ENCODE data around the gene KLHL3.
A peak's percentile ranks its signal among the peaks of the same experiment; 100 is the strongest.

The KLHL3 gene

GRCh38 chr5:137630972-137631370 lies 104.9 kb downstream of the KLHL3 start:
- DNase-seq: no peak

DNA sequence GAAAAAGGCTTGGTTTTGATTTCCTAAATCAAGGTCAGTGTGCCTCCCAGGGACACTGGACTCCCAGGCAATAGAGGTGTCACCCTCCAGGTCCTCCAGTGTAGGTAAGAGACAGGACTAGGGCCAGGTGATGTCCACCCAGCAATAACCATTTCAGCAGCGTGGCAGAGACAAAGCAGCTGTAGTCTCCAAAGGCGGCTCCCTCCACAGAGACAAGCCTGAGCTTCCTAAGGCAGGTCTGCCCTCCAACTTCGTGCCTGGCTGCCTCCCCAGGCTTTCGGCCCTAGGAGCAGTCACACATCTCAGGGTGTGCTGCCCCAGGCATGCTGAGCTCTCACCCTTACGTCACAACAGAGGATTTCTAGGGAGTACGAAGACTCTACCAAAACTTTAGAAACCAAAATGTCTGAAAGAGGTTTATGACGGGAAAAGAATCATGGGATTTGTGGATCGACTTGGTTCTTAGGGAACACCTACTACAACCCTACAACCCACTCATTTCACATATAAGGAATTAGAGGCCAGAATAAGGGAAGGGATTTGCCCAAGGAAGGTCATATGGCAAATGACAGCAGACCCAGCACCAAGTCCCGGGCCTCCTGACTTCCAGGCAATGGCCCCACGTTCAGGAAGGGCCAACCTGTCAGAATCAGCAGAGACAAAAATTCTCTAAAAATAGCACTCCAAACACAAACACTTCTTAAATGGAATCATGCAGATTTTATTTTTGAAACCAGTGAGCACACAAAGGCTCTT lies 105.5 kb downstream of the KLHL3 start:
- no peak for DNase-seq

- DNase-seq: peak; percentile 57
Observed at GRCh38 chr5:137629646-137630045, 106.2 kb downstream of the KLHL3 start.

GRCh38 chr5:137627706-137628105 lies 108.2 kb downstream of the KLHL3 start:
- DNase-seq: no peak

GRCh38 chr5:137627293-137627692 lies 108.6 kb downstream of the KLHL3 start:
- no peak for DNase-seq

DNA sequence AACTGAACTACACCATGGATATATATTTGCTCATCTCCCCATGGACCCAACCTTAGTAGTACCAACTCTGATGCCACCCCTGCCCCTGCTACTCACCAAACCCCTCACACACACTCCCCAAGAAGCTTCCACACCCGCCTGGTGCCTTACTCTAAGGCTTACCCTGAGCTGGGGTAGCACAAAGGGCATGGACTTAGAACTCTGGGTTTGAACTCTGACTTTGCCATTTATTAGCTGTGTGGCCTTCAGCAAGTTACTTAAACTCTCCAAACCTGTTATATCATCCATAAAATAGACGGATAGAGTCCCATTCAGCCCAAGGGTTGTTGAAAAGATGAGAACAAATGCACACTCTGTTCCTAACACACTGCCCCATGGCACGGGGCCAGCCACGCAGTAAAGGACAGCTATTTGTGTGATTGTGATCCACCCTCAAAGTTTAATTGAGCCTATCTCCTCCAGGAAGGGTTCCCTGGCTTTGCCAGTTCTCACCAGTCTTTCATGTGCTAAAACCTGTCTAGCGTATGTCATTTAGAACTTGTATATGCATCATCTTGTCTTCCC lies 111.0 kb downstream of the KLHL3 start:
- no peak for DNase-seq

DNA sequence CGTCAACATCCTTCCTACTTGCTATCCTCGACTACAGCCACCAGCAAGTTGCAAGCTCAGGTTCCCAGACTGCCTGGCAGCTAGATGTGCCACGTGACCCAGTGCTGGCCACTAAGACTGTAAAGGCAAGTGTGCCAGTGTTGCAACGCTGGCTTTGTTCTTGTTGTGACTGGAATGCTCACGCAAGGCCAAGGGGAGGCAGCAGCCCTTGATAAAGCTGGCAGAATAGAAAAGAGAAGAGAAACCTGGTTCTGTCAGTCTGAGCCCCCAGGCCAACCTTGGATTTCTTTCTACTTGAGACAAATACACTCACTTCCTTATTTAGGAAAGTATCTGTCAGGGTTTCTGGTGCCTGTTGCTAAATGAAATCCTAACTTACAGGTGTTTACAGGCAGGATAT lies 113.0 kb downstream of the KLHL3 start:
- DNase-seq: no peak

GRCh38 chr5:137621861-137622823 lies 113.7 kb downstream of the KLHL3 start:
- no peak for DNase-seq

- no peak for DNase-seq
Observed at GRCh38 chr5:137621306-137621705, 114.6 kb downstream of the KLHL3 start.

DNA sequence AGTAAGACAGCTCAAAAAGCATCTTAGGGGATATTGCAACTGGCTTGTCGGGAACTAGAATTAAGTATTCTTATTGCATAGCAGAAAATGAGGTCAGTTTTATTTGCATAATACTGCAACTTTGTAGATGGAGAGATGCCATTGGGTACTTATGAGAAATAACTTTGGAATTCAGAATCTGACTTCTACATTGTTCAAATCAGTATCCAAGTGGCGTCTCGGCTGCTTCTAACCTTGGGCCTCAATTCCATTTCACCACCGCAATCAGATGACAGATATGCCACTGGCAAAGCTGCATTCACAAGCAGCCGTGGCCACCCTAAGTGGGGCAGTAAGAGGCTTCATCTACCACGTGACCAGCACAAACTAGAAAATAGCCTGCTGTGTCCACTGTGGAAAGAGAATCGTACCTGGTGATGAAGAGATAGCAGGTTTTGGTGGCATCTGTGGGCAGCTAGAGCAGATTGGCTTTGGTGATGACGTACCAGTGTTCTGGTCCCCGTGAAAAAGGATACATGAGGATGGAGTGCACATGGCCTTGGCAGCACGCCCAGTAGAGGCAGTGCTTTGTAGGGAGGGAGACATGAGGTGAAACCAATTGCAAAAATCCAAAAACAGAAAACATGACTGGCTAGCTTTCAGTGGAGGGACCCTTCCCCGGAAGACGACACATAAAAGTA lies 116.6 kb downstream of the KLHL3 start:
- DNase-seq: no peak

DNA sequence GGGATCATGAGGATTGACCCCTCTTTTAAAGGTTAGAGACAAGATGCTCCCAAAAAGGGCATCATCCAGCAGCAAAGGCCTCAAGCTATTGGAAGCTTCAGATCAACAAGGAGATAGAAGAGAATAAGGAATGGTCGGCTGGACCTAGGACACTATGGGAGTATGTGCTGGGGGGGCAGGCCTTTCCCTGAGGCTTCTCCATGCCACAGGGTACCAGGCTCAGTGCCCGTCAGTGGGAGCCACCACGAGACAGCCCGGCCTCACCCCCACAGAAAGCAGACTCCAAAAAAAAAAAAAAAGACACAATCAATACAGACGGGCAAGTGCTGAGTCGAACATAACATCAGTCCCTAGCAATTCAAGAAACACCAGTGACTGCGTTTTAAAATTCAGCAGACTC lies 117.4 kb downstream of the KLHL3 start:
- no peak for DNase-seq

GRCh38 chr5:137617528-137618205 lies 118.2 kb downstream of the KLHL3 start:
- DNase-seq: no peak

GRCh38 chr5:137616046-137616445 lies 119.8 kb downstream of the KLHL3 start:
- DNase-seq: no peak

DNA sequence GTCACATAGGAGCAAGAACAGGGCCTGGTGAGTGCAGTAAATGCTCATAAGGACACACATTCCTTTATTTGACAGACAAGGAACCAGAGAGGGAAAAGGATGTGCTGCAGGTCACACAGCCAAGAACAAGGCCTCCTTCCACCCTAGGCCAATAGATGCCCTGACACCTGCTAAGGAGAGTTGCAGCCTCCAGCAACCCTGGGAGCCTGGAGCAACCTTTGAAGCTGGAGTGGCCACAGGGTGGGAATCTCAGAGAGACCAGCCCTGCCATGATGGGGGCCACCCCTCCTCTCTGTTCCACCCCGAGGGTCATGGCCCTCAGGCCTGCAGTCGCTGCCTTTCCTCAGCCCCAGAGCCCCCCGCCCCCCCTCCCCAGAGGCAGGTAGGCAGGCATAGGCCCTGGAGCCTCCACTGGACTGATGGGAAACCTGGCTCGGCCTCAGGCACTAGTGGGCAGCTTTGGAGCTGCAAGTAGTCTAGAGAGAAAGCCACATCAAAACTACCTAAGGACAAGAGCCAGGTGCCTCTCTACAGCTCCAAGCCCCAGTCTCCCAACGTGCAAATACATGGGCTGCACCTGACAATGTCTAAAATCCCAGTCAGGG lies 120.6 kb downstream of the KLHL3 start:
- no peak for DNase-seq

GRCh38 chr5:137613554-137614265 lies 122.2 kb downstream of the KLHL3 start:
- no peak for DNase-seq

GRCh38 chr5:137612576-137612975 lies 123.3 kb downstream of the KLHL3 start:
- DNase-seq: no peak

DNA sequence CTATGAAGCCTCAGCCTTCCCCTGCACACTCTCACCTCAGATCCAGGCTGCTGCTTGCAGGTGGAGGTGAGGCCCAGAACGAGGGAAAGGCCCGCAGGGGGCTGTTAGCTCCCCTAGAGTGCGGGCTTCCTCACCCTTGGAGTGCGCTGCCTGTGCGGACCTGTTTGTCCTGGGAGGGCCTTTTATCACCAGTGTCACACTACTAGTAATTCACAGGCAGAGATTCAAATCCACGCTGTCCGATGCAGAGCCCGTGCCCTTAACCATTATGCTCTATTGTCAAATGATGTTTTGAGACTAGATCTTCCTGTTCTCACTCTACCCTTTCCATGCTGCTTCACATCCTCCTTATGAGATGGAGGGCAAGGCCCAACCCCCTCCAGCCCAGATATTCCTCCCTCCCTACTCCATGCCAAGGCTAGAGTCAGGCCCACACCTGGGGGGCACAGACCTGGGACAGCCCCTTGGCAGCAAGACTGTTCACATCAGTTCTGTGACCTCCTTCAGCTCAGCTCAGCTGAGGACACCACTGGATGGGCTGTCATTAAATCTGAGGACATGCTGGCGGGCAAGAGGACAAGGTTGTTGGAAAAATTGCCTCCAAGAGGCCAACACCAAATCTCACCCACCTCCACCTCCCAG lies 124.0 kb downstream of the KLHL3 start:
- DNase-seq: no peak

DNA sequence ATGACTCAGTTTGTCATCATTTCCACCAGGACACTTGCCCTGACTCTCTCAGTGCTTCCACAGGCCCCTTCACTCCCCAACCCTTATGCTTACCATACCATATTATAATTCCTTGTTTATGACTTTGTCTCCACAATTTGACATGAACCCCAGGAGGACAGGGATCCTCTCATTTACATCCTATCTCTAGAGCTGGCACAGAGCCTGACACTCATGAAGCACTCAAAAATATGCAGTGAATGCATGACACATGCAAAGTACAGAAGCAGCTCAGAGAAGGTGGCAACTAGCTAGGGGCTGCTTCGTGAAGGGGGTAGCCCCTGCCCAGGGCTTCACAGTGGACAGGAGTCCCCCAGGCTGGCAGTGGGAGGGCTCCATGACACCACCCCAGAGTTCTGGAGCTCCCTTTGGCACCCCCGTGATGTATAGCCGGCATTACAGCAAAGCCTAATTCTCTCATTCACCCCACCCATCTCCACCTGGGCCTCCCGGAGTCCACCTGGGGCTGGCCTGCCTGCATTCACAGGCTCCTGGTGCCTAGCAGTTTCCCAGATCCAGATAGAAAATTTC lies 124.8 kb downstream of the KLHL3 start:
- DNase-seq: no peak

DNA sequence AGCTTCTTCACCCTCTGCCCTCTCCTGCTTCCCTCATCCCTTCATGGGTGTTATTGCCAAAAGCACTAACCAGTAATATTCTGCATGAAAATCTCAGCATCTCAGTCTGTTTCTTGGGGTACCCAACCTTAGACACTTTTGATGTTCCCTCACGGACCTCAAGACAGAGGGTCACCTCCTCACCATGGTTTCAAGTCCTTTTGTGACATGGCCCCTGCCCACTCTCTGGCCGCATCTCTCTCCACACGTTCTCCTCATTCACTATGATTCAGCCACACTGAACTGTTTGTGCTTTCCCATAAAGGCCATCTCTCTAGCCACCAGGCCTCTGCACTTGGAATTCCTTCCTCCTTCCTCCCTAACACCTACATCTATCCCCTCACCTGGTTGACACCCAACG lies 125.3 kb downstream of the KLHL3 start:
- DNase-seq: no peak

DNA sequence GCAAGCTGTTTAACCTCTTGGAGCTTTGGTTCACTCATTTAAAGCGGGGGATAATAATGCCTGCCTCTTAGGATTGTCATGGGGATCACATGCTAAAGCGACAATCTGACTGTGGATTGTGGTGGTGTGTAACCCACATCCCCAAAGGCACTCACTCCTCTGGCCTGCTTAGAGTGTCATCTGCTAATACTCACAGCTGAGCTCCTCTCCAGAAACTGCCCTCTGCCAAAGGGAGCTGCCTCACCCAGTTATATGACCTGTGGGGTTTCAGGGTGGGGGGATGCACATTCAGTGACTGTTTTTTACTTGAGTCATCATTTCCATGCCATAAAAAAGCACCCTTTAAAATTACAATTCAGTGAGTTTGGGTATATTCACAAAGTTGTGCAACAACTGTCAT lies 126.8 kb downstream of the KLHL3 start:
- no peak for DNase-seq

GRCh38 chr5:137607771-137608170 lies 128.1 kb downstream of the KLHL3 start:
- DNase-seq: no peak

All from CD4-positive, alpha-beta T cell treated with Interleukin-21 for 1 hour (primary cell).